ENCODE results near the gene FMO5.

DNA sequence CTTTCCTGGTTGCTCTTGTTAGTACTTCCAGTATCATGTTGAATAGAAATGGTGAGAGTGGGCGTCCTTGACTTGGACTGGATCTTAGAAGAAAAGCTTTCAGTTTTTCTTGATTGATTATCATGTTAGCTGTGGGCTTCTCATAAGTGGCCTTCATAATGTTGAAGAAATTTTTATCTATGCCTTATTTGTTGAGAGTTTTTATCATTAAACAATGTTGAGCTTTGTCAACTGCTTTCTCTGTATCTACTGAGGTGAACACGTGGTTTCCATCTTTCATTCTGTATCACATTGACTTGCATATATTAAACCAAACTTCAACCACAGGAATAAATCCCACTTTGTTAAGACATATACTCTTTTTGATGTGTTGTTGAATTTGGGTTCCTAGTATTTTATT, 82.3 kb downstream of the FMO5 start:
- no peak for TF ChIP-seq EZH2 (IDR thresholded peaks at IDR 0.05; ENCODE audit: borderline replicate concordance, low read length)
- TF ChIP-seq CTCF (IDR thresholded peaks at IDR 0.05; ENCODE audit: low read length): no peak
